CD4-positive, alpha-beta T cell treated with Interleukin-21 for 1 hour (primary cell): Measurements from ENCODE around the gene ADAM17.
A peak's percentile ranks its signal among the peaks of the same experiment; 100 is the strongest.
"Not testable (repeated sequence)": the region's sequence is repeated elsewhere in the genome, so short reads cannot be mapped to it uniquely, and the experiment has no call there.

ENCODE experiments used
- DNase-seq: peaks from one replicate; pipeline ENCODE4 v3.0.0-alpha.2; 2020

Gene ADAM17

DNA sequence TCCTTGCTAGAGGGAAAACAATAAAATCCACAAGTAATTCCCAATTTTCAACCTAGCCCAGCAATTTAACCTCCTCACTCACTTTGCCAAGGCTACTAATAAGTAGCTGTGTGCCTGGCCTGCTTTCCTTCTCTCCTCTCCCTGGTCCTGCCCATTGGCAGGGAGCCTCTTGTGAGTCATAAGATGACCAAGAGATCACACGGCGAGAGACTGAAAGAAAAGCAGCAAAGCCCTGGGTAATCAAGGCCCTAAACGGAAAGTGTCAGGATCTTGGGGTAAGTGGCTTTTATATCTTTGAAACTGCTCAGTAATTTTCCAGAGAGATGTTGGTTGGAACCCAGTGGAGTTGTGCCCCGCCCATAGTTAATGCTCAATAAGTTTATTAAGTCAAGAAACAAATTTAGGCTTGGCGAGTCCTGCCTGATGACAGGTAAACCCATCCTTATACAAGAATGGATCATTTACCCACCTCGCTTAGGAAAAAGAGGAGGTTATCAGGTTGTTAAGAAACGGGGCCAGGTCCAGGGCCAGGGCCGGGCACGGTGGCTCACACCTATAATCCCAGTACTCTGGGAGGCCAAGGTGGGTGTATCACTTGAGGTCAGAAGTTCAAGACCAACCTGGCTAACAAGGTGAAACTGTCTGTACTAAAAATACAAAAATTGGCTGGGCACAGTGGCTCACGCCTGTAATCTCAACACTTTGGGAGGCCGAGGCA lies 10.0 kb upstream of the ADAM17 start:
- no peak for DNase-seq

DNA sequence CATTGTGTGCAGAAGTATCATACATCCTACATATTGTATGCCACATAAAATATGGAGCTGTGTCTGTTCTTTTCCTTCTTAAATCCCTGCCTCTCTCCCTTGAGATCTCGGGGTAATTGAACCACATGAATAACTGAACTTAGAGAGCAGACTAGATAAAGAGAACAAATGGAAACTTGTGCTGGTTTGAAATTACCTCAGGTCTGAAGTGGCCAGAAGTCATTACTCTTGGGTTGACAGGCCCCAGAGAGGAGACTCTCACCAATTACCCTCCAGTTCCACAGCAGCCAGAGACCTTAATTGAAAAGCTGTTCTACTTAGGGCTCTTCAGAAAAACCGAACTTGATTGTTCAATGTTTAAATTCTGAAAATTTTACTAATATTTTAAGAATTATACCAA lies 5.0 kb upstream of the ADAM17 start:
- DNase-seq, result no peak

DNA sequence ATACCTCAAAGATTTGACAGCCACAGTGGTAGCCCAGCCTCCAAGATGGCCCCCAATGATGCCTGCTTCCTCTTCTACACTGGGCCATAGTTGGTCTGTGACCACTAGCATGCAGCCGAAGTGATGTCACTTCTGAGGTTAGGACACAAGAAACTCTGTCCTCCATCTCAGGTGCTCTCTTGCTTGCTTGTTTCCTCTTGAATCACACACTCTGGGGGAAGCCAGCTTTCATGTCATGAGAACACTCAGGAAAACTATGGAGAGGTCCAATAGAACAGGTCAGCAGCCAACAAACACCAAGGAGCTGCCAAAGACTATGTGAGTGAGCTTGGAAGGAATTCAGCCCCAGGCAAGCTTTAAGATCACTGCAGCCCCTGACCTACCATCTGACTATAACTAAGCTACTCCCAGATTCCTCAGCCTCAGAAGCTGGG lies 3.3 kb upstream of the ADAM17 start:
- no peak for DNase-seq

DNA sequence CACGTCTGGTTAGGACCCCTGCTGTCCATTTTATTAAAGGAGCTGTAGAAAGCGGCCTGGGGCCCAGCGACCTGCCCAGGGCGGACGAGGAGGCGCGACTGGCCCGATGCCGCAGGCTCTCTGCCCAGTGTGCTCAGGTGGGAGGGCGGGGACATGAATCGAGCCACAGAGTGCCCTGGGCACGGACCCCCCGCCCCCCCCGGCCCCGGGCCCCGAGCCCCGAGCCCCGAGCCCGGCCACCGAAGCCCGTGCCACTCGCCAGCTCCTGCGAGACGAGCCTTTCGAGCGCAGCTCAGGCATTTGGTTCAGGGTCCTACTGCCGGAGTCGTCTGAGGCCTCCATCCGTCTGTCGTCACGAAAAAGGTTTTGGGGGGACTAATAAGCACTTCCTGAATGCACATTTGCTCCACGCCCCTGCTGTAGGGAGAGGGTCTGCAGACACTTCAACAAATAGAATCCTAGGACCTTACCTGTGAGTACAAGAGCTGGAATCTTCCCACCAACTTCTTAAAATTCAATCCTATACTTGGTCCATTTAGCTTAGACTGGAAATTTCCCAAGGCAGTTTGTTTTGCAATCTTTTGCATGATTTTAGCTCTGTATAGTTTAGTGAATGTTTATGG lies 602 bp upstream of the ADAM17 start:
- peak; percentile 41 for DNase-seq

DNA sequence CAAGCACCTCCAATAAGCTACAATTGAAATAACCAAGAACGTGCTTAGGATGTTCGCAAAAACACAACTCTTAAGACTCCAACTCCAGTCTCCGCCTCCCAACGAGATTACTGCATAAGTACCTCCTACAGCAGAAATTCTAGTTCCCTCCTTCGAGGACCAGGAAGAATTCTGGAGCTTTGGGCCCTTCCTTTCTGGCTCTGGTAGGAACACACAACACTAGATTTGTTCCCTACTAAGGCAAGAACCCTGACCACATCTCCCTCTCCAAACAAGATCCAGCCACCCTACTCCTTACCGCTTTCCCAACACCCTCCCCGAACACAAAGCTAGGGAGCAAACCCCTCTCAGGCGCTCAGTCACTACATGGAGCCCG lies 721 bp downstream of the ADAM17 start:
- peak; percentile 45 for DNase-seq

DNA sequence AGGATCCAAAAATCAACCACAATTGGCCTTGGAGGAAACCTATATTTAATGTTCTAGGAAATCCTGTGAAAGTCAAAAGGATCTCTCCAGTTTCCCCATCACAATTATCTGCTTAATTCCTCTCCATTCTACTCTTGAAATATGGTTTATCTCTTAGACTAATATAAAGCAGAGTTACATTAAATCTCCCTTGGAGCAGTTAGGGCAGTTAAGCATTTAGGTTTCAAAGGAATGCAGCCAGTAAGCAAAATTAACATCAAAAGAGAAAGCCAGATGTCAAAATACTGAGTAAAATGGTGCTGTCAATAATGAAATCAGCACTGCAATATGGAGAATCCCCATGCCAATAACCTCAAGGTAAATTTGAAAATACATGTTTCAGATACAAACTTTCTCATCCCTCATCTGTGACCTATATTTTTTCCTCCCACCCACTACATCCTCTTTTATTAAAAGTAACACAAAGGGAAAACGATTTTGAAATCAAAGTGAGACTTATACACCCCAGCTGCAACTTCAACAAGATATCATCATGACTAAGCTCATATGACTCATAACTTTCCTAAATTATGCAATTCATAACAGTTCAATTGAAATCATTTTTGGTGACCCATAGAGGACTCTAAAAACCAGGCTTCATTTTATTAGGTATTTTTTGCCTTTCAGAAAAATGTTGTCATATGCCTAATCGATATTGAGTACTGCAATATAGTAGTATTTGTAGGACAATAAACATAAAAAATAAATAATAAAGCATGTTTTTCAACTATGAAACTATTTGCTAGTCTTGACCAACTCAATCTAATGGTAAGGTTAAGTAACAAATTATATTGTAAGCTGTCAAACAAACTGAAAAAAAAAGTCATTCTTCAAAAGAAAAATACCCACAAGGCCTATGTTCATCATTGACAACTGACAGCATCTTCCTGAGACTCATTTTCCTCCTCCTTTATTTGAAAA lies 3.1 kb downstream of the ADAM17 start:
- peak; percentile 30 for DNase-seq

DNA sequence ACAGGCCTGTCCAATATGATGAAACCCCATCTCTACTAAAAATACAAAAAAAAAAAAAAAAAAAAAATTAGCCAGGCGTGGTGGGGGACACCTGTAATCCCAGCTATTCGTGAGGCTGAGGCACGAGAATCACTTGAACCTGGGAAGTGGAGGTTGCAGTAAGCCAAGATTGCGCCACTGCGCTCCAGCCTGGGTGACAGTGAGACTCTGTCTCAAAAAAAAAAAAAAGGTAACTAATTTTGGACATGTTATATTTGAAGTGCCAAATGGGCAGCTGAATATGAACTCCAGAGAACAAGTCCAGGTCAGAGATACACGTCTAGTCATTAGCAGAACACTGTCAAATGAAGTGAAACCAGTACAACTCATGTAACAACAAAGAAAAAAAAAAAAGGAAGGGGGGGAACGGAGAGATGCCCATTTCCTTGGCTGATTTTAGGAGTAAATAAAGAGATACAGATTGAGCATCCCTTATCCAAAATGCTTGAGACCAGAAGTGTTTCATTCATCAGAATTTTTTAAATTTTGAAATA lies 4.7 kb downstream of the ADAM17 start:
- not testable (repeated sequence) for DNase-seq

DNA sequence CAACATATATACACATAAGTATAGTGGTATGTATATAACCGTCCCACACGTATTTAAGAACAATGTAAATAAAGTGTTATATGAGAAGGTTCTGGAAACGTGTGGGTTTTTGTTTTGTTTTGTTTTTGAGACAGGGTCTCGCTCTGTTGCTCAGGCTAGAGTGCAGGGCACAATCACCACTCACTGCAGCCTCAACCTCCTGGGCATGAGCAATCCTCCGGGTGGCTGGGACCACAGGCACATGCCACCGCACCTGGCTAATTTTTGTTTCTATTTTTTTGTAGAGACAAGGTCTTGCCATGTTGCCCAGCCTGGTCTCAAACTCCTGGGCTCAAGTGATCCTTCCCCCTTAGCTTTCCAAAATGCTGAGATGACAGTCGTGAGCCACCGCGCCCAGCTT lies 6.2 kb downstream of the ADAM17 start:
- no peak for DNase-seq

DNA sequence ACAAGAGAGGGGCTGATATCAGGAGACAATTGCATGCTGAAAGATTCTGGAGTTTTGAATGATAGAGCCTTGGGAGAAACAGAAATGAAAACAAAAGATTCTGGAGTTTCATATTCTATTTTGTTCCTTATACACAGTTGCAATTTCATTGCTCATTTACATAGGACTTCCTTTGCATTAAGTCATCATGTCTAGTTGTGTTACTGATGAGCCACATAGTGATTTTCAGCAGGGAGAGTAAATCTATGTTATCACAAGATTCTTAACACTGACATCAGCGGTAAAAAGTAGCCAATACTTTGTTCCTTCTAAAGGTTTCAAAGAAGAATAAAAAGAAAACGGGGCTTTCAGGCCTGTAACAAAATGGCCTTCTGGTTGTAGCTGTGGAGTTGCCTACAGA lies 7.1 kb downstream of the ADAM17 start:
- peak; percentile 30 for DNase-seq

DNA sequence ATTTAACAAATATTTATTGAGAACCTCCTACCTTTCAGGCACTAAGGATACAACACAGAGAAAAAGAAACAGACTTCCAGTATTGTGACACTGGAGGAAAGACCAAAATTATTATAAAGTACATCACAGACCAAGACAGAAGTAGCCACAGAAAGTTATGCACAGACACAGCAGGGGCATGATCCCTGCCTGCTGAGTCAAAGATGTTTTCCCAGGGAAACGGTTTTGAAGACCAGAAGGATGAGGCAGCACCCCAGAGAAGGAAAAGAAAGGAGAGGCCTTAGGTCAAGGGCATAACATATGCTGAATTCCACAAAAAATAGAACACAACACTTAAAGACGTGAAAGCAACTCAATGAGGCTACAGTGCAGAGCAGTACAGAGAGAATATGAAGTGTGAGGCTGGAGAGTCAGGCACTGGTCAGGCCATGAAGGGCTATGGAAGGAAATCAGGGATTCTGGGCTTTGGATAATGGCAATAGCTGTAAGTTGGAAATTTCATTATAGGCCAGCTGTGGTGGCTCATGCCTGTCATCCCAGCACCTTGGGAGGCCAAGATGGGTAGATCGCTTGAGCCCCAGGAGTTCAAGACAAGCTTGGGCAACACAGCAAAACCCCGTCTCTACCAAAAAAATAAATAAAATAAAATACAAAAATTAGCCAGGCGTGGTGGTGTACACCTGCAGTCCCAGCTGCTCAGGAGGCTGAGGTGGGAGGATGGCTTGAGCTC lies 8.2 kb downstream of the ADAM17 start:
- DNase-seq, result no peak

DNA sequence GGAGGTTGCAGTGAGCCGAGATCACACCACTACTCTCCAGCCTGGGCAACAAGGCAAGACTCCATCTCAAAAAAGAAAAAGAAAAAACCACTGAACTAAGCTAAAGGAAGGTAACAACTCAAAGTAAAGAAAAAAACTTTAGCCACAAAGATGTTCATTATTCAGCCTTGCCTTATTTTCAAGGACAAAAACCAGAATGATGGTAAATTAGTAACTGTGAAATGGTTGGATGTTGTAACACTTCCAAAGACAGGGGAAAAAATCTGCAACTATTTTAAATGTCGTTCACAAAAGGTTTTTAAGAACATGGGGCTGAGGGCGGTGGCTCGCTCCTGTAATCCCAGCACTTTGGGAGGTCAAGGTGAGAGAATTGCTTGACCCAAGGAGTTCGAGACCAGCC lies 10.1 kb downstream of the ADAM17 start:
- DNase-seq, result no peak

DNA sequence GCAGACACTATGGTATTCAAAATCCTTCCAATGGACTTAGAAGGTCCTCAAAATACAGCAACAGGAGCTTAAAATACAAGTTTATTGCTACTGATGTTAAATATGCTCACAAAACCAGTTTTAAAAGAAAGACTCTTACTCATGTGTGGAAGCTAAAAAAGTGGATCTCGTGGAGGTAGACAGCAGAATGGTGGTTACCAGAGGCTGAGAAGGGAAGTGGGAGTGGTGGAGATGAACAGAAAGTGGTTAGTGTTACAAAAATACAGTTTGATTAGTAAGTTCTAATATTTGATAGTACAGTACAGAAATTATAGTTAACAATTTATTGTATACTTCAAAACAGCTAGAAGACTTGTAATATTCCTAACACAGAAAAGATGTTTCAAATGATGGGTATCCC lies 12.1 kb downstream of the ADAM17 start:
- no peak for DNase-seq

DNA sequence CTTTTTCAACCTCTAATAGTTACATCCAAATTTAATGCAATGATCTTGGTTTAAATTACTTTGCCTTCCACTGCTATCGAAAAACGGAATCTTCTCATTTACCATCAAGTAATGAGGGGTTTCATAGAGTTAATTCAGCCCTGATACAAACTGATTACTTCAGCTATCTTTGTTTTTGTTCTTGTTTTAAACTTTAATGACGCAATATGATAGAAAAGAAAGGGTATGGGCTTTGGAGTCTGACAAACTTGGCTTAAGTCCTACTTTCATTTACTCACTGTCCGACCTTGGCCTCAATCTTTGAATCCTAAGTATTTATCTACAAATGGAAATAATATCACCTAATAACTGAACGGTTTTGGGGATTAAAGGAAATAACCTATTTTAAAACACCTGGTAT lies 16.1 kb downstream of the ADAM17 start:
- DNase-seq, result no peak

DNA sequence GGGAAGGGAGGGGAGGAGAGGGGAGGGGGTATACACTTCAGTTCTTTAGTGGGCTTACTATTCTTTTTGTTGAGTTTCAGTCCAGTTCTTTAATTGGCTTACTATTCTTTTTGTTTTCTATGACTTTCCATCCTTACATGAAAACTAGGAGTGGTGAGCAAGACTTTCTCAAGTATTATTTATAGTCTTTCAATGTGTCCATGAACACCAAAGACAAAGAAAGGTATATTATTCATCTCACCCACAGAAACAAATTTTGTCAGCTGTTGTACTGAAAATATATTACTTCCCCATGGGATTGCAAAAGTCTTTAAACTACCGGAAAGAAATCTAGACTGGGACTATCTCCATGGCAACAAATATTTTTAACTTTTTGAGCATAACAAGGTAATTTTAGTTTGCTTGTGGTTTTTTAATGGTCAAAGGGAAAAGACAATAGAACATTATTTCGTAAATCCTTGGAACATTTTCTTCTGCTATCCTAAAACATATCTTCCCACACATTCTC lies 17.6 kb downstream of the ADAM17 start:
- no peak for DNase-seq

DNA sequence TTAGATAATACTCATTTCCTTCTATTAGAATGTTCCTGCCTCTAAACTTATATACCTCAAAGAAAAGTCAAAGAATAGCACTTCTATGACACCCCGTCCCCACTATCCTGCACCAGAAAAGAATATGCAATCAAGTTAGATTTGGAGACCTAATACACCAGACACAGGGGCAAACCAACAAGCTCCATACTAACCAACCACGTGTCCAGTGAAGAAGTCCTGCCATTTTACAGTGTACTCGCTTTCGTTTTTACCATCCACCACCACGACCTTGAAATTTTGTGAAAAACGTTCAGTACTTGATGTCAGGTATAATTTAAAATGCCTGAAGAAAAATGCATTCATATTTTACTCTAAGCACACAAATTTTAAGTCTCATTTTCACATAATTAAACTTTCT lies 19.1 kb downstream of the ADAM17 start:
- no peak for DNase-seq

DNA sequence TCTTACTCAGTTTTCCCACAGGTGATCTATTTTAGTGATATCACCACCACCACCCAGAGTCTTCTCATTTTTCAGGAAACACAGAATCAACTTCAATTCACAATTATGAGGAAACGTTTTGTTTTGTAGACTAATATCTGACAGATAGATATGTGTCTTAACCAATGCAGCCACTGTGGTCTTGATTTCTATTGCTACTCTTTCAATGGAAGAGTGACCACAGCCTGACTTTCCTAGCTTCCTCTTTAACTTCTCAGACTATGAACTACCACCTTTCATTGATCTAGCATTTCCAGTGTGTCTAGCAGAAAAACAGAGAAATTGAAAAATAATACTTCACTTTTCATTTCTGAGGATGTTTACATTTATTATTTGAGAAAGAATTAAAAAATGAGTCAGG lies 20.5 kb downstream of the ADAM17 start:
- no peak for DNase-seq

DNA sequence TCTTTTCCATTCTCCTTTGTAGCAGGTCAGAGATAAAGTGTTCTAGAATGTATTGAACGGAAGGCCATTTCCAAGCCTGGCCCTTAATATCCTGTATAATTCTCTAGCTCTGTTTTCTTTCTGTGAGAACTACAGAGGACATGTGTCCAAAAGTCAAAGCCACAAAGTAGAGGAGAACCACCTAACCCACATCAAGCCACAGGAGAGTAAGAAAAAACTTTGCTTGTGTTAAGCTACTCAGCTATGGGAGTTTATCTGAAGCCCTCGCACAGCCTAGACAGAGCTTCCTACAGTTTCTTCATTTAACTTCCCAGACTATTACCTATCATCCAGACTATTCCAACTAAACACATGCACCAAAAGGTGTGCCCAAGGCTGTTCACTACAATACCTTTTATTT lies 22.0 kb downstream of the ADAM17 start:
- no peak for DNase-seq

DNA sequence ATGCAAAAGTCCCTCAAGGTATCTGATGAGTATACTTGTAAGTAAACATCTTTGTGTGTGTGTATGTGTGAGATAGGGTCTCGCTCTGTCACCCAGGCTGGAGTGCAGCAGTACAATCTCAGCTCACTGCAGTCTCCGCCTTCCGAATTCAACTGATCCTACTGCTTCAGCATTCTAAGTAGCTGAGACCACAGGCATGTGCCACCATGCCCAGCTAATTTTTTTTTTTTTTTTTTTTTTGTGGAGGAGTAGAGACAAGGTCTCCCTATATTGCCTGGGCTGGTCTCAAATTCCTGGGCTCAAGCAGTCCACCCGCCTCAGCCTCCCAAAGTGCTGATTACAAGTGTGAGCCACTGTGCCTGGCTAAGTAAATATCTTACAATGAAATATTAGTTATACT lies 23.2 kb downstream of the ADAM17 start:
- no peak for DNase-seq

DNA sequence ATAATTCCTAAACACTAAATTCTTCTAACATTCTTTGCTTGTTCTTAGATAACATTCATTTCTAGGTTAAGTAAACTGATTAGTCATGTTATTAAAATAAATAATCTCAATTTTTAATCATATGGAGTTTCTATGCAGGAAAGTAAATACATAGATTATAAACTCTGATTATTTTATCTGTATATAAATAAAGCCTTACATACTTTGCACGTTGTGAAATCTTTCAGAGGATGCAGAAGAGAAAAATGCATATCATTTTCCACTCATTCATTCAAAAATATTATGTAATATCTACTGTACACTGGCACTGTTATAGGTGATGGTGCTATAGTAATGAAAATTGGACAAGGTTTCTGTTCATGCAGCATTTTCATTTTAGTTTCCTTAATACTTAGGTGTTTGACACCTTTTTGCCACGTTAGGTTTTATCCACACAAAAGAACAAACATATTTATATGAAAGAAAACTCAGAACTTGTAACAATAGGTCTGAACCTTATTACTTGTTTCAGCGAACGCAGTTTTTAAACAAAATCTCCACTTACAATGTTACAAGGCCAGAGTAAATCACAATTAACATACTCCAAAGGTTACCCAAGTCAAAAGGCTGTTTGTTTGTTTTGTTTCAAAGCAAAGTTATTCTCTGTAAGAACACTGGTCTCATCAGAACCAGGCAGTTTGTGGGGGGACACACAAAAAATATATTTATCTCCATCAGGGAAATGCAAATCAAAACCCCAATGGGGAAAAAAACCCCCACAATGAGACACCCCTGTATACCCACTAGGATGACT lies 27.4 kb downstream of the ADAM17 start:
- DNase-seq, result no peak

DNA sequence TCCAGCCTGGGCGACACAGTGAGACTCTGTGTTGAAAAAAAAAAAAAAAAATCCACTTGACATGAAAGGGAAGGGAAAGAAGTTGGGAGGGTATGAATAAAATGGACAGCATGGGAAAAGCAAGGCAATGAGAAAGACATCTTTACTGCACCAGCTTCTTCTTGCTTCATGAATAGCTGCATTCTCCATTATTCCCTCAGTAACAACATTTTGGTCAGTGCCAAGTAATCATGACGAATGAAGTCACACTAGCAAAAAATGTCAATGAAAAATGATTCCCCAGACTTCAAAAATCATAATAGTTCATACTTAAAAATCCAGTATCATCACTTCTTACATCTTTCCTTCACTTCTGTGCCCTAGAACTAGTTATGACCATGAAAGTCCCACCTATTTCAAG lies 30.4 kb downstream of the ADAM17 start:
- DNase-seq, result no peak

DNA sequence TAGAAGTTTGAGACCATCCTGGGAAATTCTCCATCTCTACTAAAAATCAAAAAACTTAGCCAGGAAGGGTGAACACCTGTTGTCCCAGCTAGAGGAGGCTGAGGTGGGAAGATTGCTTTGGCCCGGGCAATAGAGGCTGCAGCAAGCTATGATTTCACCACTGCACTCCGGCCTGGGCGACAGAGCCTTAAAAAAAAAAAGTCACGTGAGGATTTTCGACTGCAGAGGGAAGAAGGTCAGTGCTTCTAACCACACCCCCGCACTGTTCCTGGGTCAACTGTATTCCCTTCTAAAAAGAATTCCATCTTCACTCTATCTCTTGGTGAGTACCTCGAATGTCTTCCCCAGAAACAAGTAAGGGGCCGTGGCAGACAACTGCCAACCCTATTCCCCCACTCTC lies 31.3 kb downstream of the ADAM17 start:
- no peak for DNase-seq

DNA sequence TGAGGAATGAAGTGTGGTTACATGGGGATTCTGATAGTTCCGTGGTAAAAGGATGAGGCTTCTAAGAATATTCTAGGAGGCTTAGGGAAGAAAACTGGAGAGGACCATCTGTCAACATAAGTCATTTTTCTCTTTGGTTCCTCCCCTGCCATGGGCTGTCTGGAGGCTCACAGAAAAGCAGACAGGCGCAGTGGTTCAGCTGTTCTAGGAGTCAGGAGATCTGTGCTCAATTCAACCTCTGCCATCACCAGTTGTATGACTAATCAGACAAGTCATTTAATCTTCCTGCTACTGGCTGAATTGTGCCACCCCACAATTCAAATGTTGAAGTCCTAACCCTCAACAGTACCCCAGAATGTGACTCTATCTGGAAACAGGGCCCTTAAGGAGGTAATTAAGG lies 36.4 kb downstream of the ADAM17 start:
- no peak for DNase-seq
